ENCODE measurements around the gene ADCY6. TPM values are rescaled to one million over a fixed set of nuclear protein-coding genes. Genes with fewer than 3 reads are reported as not detected.

The ADCY6 gene
- total RNA-seq, 1 experiment from 2014 or later = 31.1 TPM

DNA sequence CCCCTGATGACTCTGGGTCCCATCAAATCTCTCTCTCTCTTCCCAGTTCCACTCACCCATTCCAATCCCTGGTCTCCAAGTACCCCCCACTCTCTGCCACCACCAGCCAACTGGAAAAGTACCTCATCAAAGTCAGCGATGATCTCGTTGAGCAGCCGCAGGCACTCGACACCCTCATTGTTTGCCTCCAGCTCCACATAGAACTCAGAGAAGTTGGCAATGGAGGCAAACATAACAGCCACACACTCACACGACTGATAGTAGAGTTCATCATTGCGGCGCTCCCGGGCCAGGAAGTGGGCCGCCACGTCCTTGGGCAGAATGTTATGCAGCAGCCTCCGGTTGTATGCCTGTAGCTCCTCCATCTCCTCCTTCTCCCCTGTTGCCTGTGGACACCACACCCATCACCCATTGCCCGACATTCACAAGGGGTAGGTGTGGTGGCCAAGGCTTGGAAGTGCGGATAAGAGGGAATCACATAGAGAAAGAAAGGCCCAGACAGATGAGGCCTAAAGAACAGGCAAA lies 17.2 kb downstream of the ADCY6 start:
- no peaks in the 10 kb centered on the region for H3K79me1 ChIP-seq (ENCODE audit: insufficient read depth, low read depth, low read length, poor library complexity, severe bottlenecking)
- H3K4me2 ChIP-seq (ENCODE audit: insufficient read depth, insufficient read length, low read length) = no peak overlapping the region
- H3K56ac ChIP-seq (ENCODE audit: insufficient read length, low read depth, low read length) = no peak overlapping the region
- no peak overlapping the region for H4K8ac ChIP-seq (replicated peaks; ENCODE audit: insufficient read length, low read depth, low read length)
- no peaks in the 10 kb centered on the region for H3K79me2 ChIP-seq (ENCODE audit: insufficient read depth, low read length)
- no peak overlapping the region for H3K4ac ChIP-seq (ENCODE audit: low read depth, low read length)
- no peaks in the 10 kb centered on the region for H3K4me1 ChIP-seq (ENCODE audit: insufficient read depth, low read length)
- no peak overlapping the region for H3K4me3 Mint-ChIP-seq
- no peaks in the 10 kb centered on the region for H3K9me3 Mint-ChIP-seq
- H3K23me2 ChIP-seq (ENCODE audit: insufficient read length, low read depth, low read length, poor library complexity, severe bottlenecking) = no peaks in the 10 kb centered on the region
- H2BK12ac ChIP-seq (ENCODE audit: insufficient read length, low read depth, low read length) = no peak overlapping the region
- H3K27ac ChIP-seq (ENCODE audit: insufficient read length, low read depth, low read length) = no peak overlapping the region
- H3K14ac ChIP-seq (ENCODE audit: insufficient read depth, low read length) = no peak overlapping the region
- WGBS (ENCODE audit: extremely low coverage, insufficient read length, low lambda C conversion rate) = no CpG with 5 or more reads among the region's 13 CpGs
- no peak overlapping the region for H2AK5ac ChIP-seq (ENCODE audit: insufficient read length, low read length)
- H4K91ac ChIP-seq (ENCODE audit: insufficient read length, low read depth, low read length) = no peak overlapping the region
- H3K23ac ChIP-seq (ENCODE audit: insufficient read length, low read depth, low read length) = no peak overlapping the region
- H2BK120ac ChIP-seq (ENCODE audit: low read depth, low read length, poor library complexity, severe bottlenecking) = no peak overlapping the region
- TF ChIP-seq, protein P1, sequence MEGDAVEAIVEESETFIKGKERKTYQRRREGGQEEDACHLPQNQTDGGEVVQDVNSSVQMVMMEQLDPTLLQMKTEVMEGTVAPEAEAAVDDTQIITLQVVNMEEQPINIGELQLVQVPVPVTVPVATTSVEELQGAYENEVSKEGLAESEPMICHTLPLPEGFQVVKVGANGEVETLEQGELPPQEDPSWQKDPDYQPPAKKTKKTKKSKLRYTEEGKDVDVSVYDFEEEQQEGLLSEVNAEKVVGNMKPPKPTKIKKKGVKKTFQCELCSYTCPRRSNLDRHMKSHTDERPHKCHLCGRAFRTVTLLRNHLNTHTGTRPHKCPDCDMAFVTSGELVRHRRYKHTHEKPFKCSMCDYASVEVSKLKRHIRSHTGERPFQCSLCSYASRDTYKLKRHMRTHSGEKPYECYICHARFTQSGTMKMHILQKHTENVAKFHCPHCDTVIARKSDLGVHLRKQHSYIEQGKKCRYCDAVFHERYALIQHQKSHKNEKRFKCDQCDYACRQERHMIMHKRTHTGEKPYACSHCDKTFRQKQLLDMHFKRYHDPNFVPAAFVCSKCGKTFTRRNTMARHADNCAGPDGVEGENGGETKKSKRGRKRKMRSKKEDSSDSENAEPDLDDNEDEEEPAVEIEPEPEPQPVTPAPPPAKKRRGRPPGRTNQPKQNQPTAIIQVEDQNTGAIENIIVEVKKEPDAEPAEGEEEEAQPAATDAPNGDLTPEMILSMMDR (conservative IDR thresholded peaks at IDR 0.05) = no peak
- H3K9me3 ChIP-seq (ENCODE audit: control insufficient read depth, low read depth, low read length) = no peaks in the 10 kb centered on the region
- H3T11ph ChIP-seq (ENCODE audit: low read length) = no peak overlapping the region
- H4K20me1 ChIP-seq (ENCODE audit: control insufficient read depth, insufficient read depth, insufficient read length) = no peaks in the 10 kb centered on the region
- peaks cover 15 to 74% (median 68%) of the 10 kb centered on the region in 3 experiments; a peak in 6 of 7 replicates for H3K36me3 Mint-ChIP-seq (ENCODE audit: insufficient read depth in 1 of 3, low read depth in 3 of 3)
- no peak overlapping the region for H2BK15ac ChIP-seq (ENCODE audit: low read depth, low read length)
- H2AFZ ChIP-seq (ENCODE audit: low read length) = no peak overlapping the region
- no peak overlapping the region for H2BK5ac ChIP-seq (ENCODE audit: insufficient read length, low read length)
- no peaks in the 10 kb centered on the region for H3K27me3 ChIP-seq (ENCODE audit: insufficient read depth, low read length)
- no peaks in the 10 kb centered on the region; the same call in 1 of the 2 replicates for H3K27me3 Mint-ChIP-seq (ENCODE audit: low read depth)
- H4K5ac ChIP-seq (ENCODE audit: insufficient read length, low read depth, low read length) = no peak overlapping the region
- peaks cover 20 to 22% of the 10 kb centered on the region in 2 experiments for H3K4me1 Mint-ChIP-seq
- no peak overlapping the region for H3K18ac ChIP-seq (ENCODE audit: insufficient read length, low read depth, low read length)
- no peak overlapping the region for H2BK20ac ChIP-seq (ENCODE audit: low read depth, low read length, poor library complexity, severe bottlenecking)
- H3K27ac Mint-ChIP-seq = no peak overlapping the region; a peak in 1 of 7 replicates
- no peak overlapping the region for H3K9ac ChIP-seq (ENCODE audit: extremely low read depth, insufficient read length, low read length)
- DNase-seq = no peak
